ENCODE data around the gene CDH2.

The CDH2 gene

DNA sequence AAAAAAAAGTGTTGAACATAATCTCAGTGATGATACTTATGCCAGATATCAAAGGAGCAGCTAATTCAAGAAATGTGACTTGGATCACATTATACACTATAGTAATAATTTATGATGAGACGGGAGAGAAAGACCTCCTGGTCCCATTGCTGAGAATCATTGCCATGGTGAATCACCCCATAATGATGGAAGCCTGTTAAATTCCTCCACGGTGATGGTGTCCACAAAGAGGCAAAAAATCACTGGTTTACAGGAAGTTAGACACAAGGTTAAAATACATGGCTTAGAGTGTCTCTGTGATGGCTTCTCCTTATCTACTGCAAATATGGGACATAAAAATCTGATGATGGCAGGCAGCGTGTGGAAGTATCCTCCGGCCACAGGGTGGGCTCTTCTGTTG, 210.0 kb downstream of the CDH2 start:
- no peaks in the 10 kb centered on the region for H3K27me3 ChIP-seq (ENCODE audit: control insufficient read depth, insufficient read depth, low read length)
- no peak overlapping the region for H3K4me2 ChIP-seq (ENCODE audit: low read length)
- peaks cover 10% of the 10 kb centered on the region for H3K4me1 ChIP-seq
- H3K79me2 ChIP-seq: no peaks in the 10 kb centered on the region
- H2AFZ ChIP-seq: no peak overlapping the region
- TF ChIP-seq, protein P1, sequence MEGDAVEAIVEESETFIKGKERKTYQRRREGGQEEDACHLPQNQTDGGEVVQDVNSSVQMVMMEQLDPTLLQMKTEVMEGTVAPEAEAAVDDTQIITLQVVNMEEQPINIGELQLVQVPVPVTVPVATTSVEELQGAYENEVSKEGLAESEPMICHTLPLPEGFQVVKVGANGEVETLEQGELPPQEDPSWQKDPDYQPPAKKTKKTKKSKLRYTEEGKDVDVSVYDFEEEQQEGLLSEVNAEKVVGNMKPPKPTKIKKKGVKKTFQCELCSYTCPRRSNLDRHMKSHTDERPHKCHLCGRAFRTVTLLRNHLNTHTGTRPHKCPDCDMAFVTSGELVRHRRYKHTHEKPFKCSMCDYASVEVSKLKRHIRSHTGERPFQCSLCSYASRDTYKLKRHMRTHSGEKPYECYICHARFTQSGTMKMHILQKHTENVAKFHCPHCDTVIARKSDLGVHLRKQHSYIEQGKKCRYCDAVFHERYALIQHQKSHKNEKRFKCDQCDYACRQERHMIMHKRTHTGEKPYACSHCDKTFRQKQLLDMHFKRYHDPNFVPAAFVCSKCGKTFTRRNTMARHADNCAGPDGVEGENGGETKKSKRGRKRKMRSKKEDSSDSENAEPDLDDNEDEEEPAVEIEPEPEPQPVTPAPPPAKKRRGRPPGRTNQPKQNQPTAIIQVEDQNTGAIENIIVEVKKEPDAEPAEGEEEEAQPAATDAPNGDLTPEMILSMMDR (IDR thresholded peaks at IDR 0.05): no peak
- no peak overlapping the region for H3K27ac ChIP-seq
- H3K4me3 ChIP-seq (ENCODE audit: low read depth, low read length): no peak overlapping the region
- H3K36me3 ChIP-seq (ENCODE audit: control insufficient read depth, insufficient read depth, low read length): no peaks in the 10 kb centered on the region
- no peaks in the 10 kb centered on the region for H3K9me3 ChIP-seq (ENCODE audit: control insufficient read depth, low read length)
- H3K9ac ChIP-seq: no peak overlapping the region

DNA sequence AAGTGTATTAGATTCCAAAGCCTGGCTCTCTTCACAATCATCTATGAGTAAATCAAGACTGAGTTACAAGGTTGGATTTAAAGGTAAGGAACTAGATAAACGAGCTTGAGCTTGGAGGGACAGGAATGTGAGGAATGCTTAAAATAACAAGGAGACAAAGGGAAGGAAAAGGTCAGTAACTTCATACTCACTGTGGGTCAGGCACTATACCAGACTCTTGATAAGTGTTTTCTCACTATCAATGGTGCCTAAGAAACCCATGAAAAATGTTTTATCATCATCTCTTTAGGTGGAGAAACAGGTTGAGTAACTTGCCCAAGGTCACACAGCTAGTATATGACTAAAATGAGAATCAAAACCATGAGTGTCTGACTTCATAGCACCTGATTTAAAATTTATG, 212.1 kb downstream of the CDH2 start:
- Histone ChIP-seq H3K36me3 (ENCODE audit: control insufficient read depth, insufficient read depth, low read length) (no peaks in the 10 kb centered on the region), H3K9me3 (ENCODE audit: control insufficient read depth, low read length) (no peaks in the 10 kb centered on the region), H3K27me3 (ENCODE audit: control insufficient read depth, insufficient read depth, low read length) (no peaks in the 10 kb centered on the region), H3K27ac (no peak overlapping the region), H3K4me3 (ENCODE audit: low read depth, low read length) (no peak overlapping the region), H3K4me2 (ENCODE audit: low read length) (no peak overlapping the region), H2AFZ (no peak overlapping the region), H3K79me2 (no peaks in the 10 kb centered on the region), H3K4me1 (peaks cover 10% of the 10 kb centered on the region), H3K9ac (no peak overlapping the region)
- TF ChIP-seq, protein P1 (IDR thresholded peaks at IDR 0.05): no peak

DNA sequence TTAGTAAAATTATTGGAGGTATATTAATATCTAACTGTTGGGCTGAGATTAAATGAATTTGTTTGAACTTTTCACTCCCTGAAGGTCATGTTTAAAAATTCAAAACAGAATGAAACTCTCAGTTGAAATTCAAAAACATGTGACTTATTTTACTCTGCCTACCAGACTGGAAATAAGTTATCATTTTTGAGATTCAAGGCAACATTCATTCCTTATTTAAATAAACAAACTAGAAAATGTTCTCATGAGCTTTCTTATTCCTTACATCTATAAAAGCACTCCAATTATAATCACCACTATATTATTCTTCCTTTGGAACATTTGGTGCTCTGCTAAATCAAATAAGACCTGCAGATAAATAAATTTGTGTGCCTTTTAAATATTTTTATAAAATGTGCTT, 217.8 kb downstream of the CDH2 start:
- no peak overlapping the region for H3K9ac ChIP-seq
- H3K27me3 ChIP-seq (ENCODE audit: control insufficient read depth, insufficient read depth, low read length): no peaks in the 10 kb centered on the region
- no peak overlapping the region for H3K4me2 ChIP-seq (ENCODE audit: low read length)
- H3K4me3 ChIP-seq (ENCODE audit: low read depth, low read length): no peak overlapping the region
- no peak overlapping the region for H3K27ac ChIP-seq
- TF ChIP-seq, protein P1 (IDR thresholded peaks at IDR 0.05): no peak
- peaks cover 15% of the 10 kb centered on the region for H3K4me1 ChIP-seq
- no peaks in the 10 kb centered on the region for H3K9me3 ChIP-seq (ENCODE audit: control insufficient read depth, low read length)
- no peaks in the 10 kb centered on the region for H3K79me2 ChIP-seq
- no peak overlapping the region for H2AFZ ChIP-seq
- H3K36me3 ChIP-seq (ENCODE audit: control insufficient read depth, insufficient read depth, low read length): no peaks in the 10 kb centered on the region

DNA sequence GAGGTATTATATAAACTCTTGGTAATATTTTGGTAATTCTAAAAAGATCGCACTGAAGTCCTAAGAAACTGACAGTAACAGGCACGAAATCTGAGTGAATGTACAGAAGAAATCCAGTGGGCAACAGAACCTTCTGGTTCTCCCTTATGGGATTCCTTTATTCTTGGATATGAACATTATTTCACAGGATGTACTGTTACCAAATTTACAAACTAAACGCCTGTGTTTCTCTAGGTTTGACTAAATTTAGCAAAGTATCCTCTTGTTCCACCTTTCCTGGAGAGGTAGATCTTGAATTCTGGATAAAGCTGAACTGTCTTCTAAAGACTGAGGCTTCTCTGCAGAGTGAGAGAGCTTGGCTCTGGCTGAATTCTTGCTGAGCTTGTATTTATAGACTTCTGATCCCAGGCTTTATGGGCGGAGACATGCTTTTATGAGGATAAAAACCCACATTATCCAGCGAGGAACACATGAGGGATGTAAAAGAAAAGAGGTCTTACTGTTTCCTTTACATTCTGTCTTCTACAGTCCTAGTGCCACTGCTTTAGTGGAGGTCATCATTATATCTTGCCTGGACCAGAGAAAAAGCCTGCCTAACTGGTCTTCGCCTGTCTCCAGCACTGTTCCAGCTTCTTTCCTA, 220.8 kb downstream of the CDH2 start:
- no peak overlapping the region for H3K9ac ChIP-seq
- peaks cover 11% of the 10 kb centered on the region for H3K4me1 ChIP-seq
- no peaks in the 10 kb centered on the region for H3K79me2 ChIP-seq
- H3K9me3 ChIP-seq (ENCODE audit: control insufficient read depth, low read length): no peaks in the 10 kb centered on the region
- no peak overlapping the region for H3K4me3 ChIP-seq (ENCODE audit: low read depth, low read length)
- no peaks in the 10 kb centered on the region for H3K27me3 ChIP-seq (ENCODE audit: control insufficient read depth, insufficient read depth, low read length)
- TF ChIP-seq, protein P1 (IDR thresholded peaks at IDR 0.05): no peak
- H2AFZ ChIP-seq: peak overlapping the region; percentile 54
- H3K4me2 ChIP-seq (ENCODE audit: low read length): no peak overlapping the region
- peak overlapping the region; percentile 78 for H3K27ac ChIP-seq
- H3K36me3 ChIP-seq (ENCODE audit: control insufficient read depth, insufficient read depth, low read length): no peaks in the 10 kb centered on the region

DNA sequence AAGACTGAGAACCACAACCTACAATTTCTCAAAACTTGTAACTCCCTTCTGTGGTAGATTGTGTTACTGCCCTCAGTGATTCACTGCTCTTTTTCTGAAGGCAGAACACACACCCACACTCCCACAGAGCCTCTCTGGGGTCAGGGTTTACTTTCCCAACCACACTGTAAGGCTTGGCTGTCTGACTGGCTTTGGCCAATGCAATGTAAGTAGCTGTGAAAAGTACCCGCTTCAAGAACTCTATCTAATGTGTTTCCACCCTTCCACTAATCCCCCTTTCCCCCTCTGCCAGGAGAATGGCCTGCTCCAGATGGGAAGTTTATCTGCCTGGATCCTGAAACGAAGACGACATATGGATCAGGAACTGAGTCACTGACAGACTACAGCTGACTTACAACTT, 222.7 kb downstream of the CDH2 start:
- H3K27ac ChIP-seq: no peak overlapping the region
- no peaks in the 10 kb centered on the region for H3K36me3 ChIP-seq (ENCODE audit: control insufficient read depth, insufficient read depth, low read length)
- H3K4me1 ChIP-seq: peaks cover 11% of the 10 kb centered on the region
- no peaks in the 10 kb centered on the region for H3K9me3 ChIP-seq (ENCODE audit: control insufficient read depth, low read length)
- TF ChIP-seq, protein P1 (IDR thresholded peaks at IDR 0.05): no peak
- H3K4me3 ChIP-seq (ENCODE audit: low read depth, low read length): no peak overlapping the region
- H3K9ac ChIP-seq: no peak overlapping the region
- no peaks in the 10 kb centered on the region for H3K79me2 ChIP-seq
- H3K27me3 ChIP-seq (ENCODE audit: control insufficient read depth, insufficient read depth, low read length): no peaks in the 10 kb centered on the region
- no peak overlapping the region for H3K4me2 ChIP-seq (ENCODE audit: low read length)
- H2AFZ ChIP-seq: no peak overlapping the region

Data from parathyroid adenoma (tissue), 2 donors.